K562 (cell line): ENCODE data around the gene RFNG.

Source experiments
- ELF4 ChIP-seq: fragments of 450-650 bp; formaldehyde crosslinking; IDR thresholded peaks from 2 replicates; pipeline ENCODE4 v1.4.0; 2022; ENCODE audit warnings: missing genetic modification characterization
- EP300 ChIP-seq: IDR thresholded peaks from 2 replicates; pipeline ENCODE4 v1.6.1; 2012; ENCODE audit warnings: low read length, improper control_type of control experiment
- GABPA ChIP-seq: fragments of 200-800 bp; sonication (Bioruptor generic); conservative IDR thresholded peaks from 2 replicates; pipeline ENCODE4 v1.6.1; 2016; ENCODE audit warnings: low read depth, missing genetic modification characterization, missing compliant biosample characterization
- KLF6 ChIP-seq: fragments of 250-450 bp; sonication (Bioruptor Pico); IDR thresholded peaks from 2 replicates; pipeline ENCODE4 v1.4.0; 2020; ENCODE audit warnings: mild to moderate bottlenecking, moderate library complexity, borderline replicate concordance
- NRF1 ChIP-seq, 2 experiments: fragments of 450-650 bp; IDR thresholded peaks in 1 of 2; conservative IDR thresholded peaks in 1 of 2; 2 replicates each; pipeline ENCODE4 v1.6.1; 2014; ENCODE audit warnings: mild to moderate bottlenecking in 2 of 2
- TCF7L2 ChIP-seq: fragments of 150-350 bp; IDR thresholded peaks from 2 replicates; pipeline ENCODE4 v1.6.1; 2016; ENCODE audit warnings: low read depth, mild to moderate bottlenecking, low read length, moderate library complexity
- ZNF316 ChIP-seq: fragments of 450-650 bp; IDR thresholded peaks from 2 replicates; pipeline ENCODE4 v1.6.1; 2016
- TF ChIP-seq, protein P1 (sequence below), 3 experiments: IDR thresholded peaks in 2 of 3; conservative IDR thresholded peaks in 1 of 3; 2 replicates each; pipeline ENCODE4 v1.5.1; 2011 to 2012; ENCODE audit warnings: low read length in 3 of 3, mild to moderate bottlenecking in 3 of 3, control low read depth in 2 of 3, improper control_type of control experiment in 1 of 3, inconsistent platforms in 1 of 3, low read depth in 1 of 3, mixed read lengths in 1 of 3, moderate library complexity in 1 of 3; ENCODE audit not compliant: insufficient read depth in 2 of 3
- TF ChIP-seq, protein P2 (sequence below): sonication (generic); formaldehyde crosslinking; IDR thresholded peaks from 2 replicates; pipeline ENCODE4 v1.9.0; 2022; ENCODE audit warnings: mild to moderate bottlenecking, missing genetic modification reagents
- TF ChIP-seq, protein P3 (sequence below): sonication (generic); formaldehyde crosslinking; IDR thresholded peaks from 2 replicates; pipeline ENCODE4 v1.8.1; 2022; ENCODE audit warnings: missing genetic modification reagents
- TF ChIP-seq, protein P4 (sequence below): fragments of 450-650 bp; IDR thresholded peaks from 2 replicates; pipeline ENCODE4 v1.6.1; 2016; ENCODE audit warnings: borderline replicate concordance
- TF ChIP-seq, protein P5 (sequence below), 2 experiments: fragments of 450-650 bp in 1 of 2; sonication (generic) in 1 of 2; formaldehyde crosslinking; conservative IDR thresholded peaks; 2 replicates each; pipeline versions ENCODE4 v1.4.0 to v1.8.1; 2020 to 2022; ENCODE audit warnings: mild to moderate bottlenecking in 1 of 2, missing genetic modification reagents in 1 of 2

DNA sequence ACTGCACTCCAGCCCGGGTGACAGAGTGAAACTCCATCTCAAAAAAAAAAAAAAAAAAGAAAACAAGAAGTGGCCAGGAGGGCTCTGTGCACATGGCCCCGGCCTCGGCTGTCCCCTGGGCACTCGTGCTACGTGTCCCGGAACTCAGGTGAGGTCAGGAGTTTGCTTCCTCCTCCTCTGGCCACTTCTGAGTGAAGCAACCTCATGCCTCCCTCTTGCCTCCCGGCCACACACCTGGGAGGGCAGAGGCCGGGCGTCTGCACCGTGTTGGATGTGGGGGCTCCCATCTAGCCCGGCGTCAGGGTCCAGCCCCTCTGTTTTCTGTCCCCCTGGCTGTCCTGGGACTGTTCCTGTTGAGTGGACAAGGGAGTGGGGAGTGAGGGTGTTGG is 52.0 kb downstream of the RFNG start:
- TF ChIP-seq, protein P1, sequence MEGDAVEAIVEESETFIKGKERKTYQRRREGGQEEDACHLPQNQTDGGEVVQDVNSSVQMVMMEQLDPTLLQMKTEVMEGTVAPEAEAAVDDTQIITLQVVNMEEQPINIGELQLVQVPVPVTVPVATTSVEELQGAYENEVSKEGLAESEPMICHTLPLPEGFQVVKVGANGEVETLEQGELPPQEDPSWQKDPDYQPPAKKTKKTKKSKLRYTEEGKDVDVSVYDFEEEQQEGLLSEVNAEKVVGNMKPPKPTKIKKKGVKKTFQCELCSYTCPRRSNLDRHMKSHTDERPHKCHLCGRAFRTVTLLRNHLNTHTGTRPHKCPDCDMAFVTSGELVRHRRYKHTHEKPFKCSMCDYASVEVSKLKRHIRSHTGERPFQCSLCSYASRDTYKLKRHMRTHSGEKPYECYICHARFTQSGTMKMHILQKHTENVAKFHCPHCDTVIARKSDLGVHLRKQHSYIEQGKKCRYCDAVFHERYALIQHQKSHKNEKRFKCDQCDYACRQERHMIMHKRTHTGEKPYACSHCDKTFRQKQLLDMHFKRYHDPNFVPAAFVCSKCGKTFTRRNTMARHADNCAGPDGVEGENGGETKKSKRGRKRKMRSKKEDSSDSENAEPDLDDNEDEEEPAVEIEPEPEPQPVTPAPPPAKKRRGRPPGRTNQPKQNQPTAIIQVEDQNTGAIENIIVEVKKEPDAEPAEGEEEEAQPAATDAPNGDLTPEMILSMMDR (IDR thresholded peaks at IDR 0.05 in 2 of 3, conservative IDR thresholded peaks at IDR 0.05 in 1 of 3; ENCODE audit: insufficient read depth in 2 of 3, low read depth in 1 of 3, low read length in 3 of 3) = no peak
- TF ChIP-seq, protein P2, sequence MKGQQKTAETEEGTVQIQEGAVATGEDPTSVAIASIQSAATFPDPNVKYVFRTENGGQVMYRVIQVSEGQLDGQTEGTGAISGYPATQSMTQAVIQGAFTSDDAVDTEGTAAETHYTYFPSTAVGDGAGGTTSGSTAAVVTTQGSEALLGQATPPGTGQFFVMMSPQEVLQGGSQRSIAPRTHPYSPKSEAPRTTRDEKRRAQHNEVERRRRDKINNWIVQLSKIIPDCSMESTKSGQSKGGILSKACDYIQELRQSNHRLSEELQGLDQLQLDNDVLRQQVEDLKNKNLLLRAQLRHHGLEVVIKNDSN (CRISPR knock-in tag) = no peak
- TF ChIP-seq EP300 = no peak
- TF ChIP-seq ZNF316 = no peak
- TF ChIP-seq, protein P3, sequence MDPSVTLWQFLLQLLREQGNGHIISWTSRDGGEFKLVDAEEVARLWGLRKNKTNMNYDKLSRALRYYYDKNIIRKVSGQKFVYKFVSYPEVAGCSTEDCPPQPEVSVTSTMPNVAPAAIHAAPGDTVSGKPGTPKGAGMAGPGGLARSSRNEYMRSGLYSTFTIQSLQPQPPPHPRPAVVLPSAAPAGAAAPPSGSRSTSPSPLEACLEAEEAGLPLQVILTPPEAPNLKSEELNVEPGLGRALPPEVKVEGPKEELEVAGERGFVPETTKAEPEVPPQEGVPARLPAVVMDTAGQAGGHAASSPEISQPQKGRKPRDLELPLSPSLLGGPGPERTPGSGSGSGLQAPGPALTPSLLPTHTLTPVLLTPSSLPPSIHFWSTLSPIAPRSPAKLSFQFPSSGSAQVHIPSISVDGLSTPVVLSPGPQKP (CRISPR knock-in tag) = no peak
- TF ChIP-seq, protein P4, sequence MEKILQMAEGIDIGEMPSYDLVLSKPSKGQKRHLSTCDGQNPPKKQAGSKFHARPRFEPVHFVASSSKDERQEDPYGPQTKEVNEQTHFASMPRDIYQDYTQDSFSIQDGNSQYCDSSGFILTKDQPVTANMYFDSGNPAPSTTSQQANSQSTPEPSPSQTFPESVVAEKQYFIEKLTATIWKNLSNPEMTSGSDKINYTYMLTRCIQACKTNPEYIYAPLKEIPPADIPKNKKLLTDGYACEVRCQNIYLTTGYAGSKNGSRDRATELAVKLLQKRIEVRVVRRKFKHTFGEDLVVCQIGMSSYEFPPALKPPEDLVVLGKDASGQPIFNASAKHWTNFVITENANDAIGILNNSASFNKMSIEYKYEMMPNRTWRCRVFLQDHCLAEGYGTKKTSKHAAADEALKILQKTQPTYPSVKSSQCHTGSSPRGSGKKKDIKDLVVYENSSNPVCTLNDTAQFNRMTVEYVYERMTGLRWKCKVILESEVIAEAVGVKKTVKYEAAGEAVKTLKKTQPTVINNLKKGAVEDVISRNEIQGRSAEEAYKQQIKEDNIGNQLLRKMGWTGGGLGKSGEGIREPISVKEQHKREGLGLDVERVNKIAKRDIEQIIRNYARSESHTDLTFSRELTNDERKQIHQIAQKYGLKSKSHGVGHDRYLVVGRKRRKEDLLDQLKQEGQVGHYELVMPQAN = no peak
- TF ChIP-seq NRF1 (conservative IDR thresholded peaks at IDR 0.05 in 1 of 2, IDR thresholded peaks at IDR 0.05 in 1 of 2) = no peak
- no peak for TF ChIP-seq GABPA (tag)
- TF ChIP-seq TCF7L2 = no peak
- TF ChIP-seq KLF6 = no peak
- no peak for TF ChIP-seq ELF4 (CRISPR knock-in tag)
- TF ChIP-seq, protein P5, sequence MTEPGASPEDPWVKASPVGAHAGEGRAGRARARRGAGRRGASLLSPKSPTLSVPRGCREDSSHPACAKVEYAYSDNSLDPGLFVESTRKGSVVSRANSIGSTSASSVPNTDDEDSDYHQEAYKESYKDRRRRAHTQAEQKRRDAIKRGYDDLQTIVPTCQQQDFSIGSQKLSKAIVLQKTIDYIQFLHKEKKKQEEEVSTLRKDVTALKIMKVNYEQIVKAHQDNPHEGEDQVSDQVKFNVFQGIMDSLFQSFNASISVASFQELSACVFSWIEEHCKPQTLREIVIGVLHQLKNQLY (CRISPR knock-in tag; conservative IDR thresholded peaks at IDR 0.05) = no peak
